ENCODE data around the gene CLEC18B. TPM values are rescaled to one million over a fixed set of nuclear protein-coding genes. Genes with fewer than 3 reads are reported as not detected.
"Not testable (repeated sequence)": the region's sequence is repeated elsewhere in the genome, so short reads cannot be mapped to it uniquely, and the experiment has no call there.

CLEC18B gene
- polyA plus RNA-seq, 2 donors: 5.4 to 11.8 TPM

DNA sequence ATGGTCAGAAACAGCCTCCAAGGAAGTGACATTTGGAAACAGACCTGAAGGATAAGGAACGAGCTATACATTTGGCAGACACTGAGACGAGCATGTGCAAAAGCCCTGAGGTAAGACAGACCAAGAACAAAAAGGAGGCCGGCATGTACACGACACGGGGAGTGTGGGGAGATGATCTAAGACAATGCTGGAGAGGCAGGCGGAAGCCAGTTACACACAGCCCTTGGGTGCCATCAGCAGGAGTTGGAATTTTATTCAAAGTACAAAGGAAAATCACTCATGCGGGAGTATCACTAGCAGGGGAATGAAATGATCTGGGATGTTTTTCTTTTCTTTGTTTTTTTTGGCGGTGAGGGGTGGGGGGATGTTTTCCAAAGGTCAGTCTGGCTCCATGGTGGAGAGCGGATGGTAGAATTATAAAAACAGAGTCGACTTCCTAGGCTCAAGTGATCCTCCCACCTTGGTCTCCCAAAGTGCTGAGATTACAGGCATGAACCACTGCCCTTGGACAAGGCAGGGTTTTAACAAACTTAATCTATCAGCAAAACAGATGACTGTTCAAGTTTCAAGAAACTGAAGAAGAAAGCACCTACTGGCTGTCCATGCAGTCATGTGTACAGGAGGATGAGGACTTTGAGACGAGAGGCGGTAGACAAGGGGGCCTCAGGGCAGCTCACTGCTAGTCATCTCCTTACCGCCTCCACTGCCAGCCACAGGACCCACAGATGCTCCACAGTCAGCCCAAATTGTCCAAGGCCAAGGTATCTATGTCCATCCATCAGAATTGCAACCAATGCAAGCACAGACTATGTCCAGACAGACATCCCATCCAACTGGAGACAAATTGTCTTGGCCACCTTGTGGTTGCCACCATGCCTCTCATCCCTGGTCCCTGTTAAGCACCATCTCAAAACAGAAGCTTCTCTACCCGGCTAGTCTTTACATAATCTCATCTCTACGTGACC, 59.4 kb downstream of the CLEC18B start:
- not testable (repeated sequence) for H3K36me3 ChIP-seq (ENCODE audit: control insufficient read depth in 2 of 2, insufficient read depth in 2 of 2, low read length in 1 of 2); H3K27me3 ChIP-seq (ENCODE audit: control insufficient read depth in 1 of 2, insufficient read depth in 2 of 2, low read length in 2 of 2); H3K27ac ChIP-seq (ENCODE audit: low read depth in 2 of 2, low read length in 1 of 2); H3K9me3 ChIP-seq (ENCODE audit: control insufficient read depth in 2 of 2, insufficient read depth in 1 of 2, low read depth in 1 of 2, low read length in 1 of 2); H3K4me3 ChIP-seq (ENCODE audit: low read depth in 1 of 2, low read length in 2 of 2); H3K4me1 ChIP-seq (ENCODE audit: control insufficient read depth in 2 of 2, insufficient read depth in 2 of 2, low read length in 1 of 2)
- WGBS, 2 donors: 88 to 93% methylated on average over 8 to 9 of the region's 15 CpGs

Other genes starting within 250 kb of the CLEC18B start
- gene PSMD7, start 124.7 kb downstream of the CLEC18B start, polyA plus RNA-seq: 10 to 100 TPM; 29.8 to 84.2 TPM
- 10 to 100 TPM; 14.5 to 23.1 TPM for gene NPIPB15, start 45.2 kb downstream of the CLEC18B start, polyA plus RNA-seq
- gene GLG1, start 185.6 kb upstream of the CLEC18B start, polyA plus RNA-seq: 10 to 100 TPM; 17.9 to 20.6 TPM
- 10 to 100 TPM in 1 of 2 donors, 1 to 10 TPM in 1; 8.0 to 10.8 TPM for gene RFWD3, start 245.4 kb upstream of the CLEC18B start, polyA plus RNA-seq

Data from esophagus (tissue), 2 donors.